ENCODE data around the gene VAMP8.

DNA sequence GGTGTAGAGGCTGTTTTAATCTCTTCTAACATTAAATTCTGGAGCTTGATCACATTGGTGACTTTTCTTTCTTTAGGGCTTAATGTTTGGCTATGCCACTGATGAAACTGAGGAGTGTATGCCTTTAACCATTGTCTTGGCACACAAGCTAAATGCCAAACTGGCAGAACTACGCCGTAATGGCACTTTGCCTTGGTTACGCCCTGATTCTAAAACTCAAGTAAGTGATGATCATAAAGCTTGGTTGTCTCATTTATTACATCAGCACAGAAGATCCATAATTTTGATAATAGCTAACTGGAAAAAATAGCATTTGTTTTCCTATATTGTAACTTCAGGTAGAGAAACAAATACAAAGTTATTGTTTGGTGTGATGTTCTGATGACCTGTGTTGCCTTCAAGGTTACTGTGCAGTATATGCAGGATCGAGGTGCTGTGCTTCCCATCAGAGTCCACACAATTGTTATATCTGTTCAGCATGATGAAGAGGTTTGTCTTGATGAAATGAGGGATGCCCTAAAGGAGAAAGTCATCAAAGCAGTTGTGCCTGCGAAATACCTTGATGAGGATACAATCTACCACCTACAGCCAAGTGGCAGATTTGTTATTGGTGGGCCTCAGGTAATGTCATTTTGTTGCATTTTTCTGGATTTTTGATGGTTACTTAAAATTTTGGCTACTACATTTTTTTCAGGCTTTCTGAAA is 35.5 kb upstream of the VAMP8 start:
- TF ChIP-seq POLR2AphosphoS5 (IDR thresholded peaks at IDR 0.05; ENCODE audit: low read depth, low read length): no peak
- no peak for TF ChIP-seq TAF1 (IDR thresholded peaks at IDR 0.05; ENCODE audit: borderline replicate concordance, insufficient read depth, low read length)

All from PFSK-1 (cell line).